Ishikawa (cell line): Measurements from ENCODE around the gene KREMEN1.

Source experiments
- CEBPB ChIP-seq: IDR thresholded peaks from 2 replicates; pipeline ENCODE4 v1.6.1; 2012
- CREB1 ChIP-seq: IDR thresholded peaks from 2 replicates; pipeline ENCODE4 v1.6.1; 2012; ENCODE audit warnings: low read depth
- EGR1 ChIP-seq: IDR thresholded peaks from 2 replicates; pipeline ENCODE4 v1.6.1; 2012
- EP300 ChIP-seq: IDR thresholded peaks from 2 replicates; pipeline ENCODE4 v1.6.1; 2012; ENCODE audit warnings: borderline replicate concordance
- FOXM1 ChIP-seq: IDR thresholded peaks from 2 replicates; pipeline ENCODE4 v1.6.1; 2012; ENCODE audit warnings: low read depth, borderline replicate concordance
- MAX ChIP-seq: IDR thresholded peaks from 2 replicates; pipeline ENCODE4 v1.6.1; 2012
- NFIC ChIP-seq: IDR thresholded peaks from 2 replicates; pipeline ENCODE4 v1.6.1; 2012
- RAD21 ChIP-seq: IDR thresholded peaks from 2 replicates; pipeline ENCODE4 v1.6.1; 2012; ENCODE audit warnings: low read depth
- REST ChIP-seq: IDR thresholded peaks from 2 replicates; pipeline ENCODE4 v1.6.1; 2012; ENCODE audit warnings: low read depth, mild to moderate bottlenecking
- TAF1 ChIP-seq: IDR thresholded peaks from 2 replicates; pipeline ENCODE4 v1.6.1; 2012; ENCODE audit warnings: low read depth, mild to moderate bottlenecking
- TCF12 ChIP-seq: IDR thresholded peaks from 2 replicates; pipeline ENCODE4 v1.6.1; 2012; ENCODE audit warnings: low read depth
- TEAD4 ChIP-seq: IDR thresholded peaks from 2 replicates; pipeline ENCODE4 v1.6.1; 2012
- USF1 ChIP-seq: IDR thresholded peaks from 2 replicates; pipeline ENCODE4 v1.6.1; 2012
- YY1 ChIP-seq: IDR thresholded peaks from 2 replicates; pipeline ENCODE4 v1.6.1; 2012; ENCODE audit warnings: low read depth
- ZBTB7A ChIP-seq: IDR thresholded peaks from 2 replicates; pipeline ENCODE4 v1.6.1; 2012; ENCODE audit warnings: low read depth

The KREMEN1 gene

GRCh38 chr22:29148036-29148435, 75.2 kb downstream of the KREMEN1 start:
- no peak for TF ChIP-seq TAF1
- no peak for TF ChIP-seq FOXM1
- no peak for TF ChIP-seq CEBPB
- no peak for TF ChIP-seq TCF12

GRCh38 chr22:29148826-29149225, 76.0 kb downstream of the KREMEN1 start:
- no peak for TF ChIP-seq TCF12
- no peak for TF ChIP-seq ZBTB7A
- no peak for TF ChIP-seq TEAD4
- TF ChIP-seq RAD21, result no peak
- TF ChIP-seq USF1, result no peak
- TF ChIP-seq FOXM1, result no peak
- no peak for TF ChIP-seq EGR1
- TF ChIP-seq NFIC, result no peak
- TF ChIP-seq TAF1, result no peak
- no peak for TF ChIP-seq CREB1
- TF ChIP-seq MAX, result no peak
- no peak for TF ChIP-seq YY1
- no peak for TF ChIP-seq CEBPB
- TF ChIP-seq REST, result no peak
- TF ChIP-seq EP300, result no peak

GRCh38 chr22:29149841-29150555, 77.2 kb downstream of the KREMEN1 start:
- TF ChIP-seq TEAD4 (no peak), FOXM1 (no peak), EP300 (no peak), USF1 (no peak), CREB1 (no peak), ZBTB7A (no peak), NFIC (no peak), YY1 (no peak), MAX (no peak), EGR1 (no peak), RAD21 (no peak), TAF1 (no peak), CEBPB (no peak)

GRCh38 chr22:29150701-29151100, 77.9 kb downstream of the KREMEN1 start:
- TF ChIP-seq FOXM1 (no peak), RAD21 (no peak), TAF1 (no peak), CREB1 (no peak), USF1 (no peak)

GRCh38 chr22:29151316-29151715, 78.5 kb downstream of the KREMEN1 start:
- TF ChIP-seq EP300 (no peak), EGR1 (no peak), TEAD4 (no peak), YY1 (no peak), FOXM1 (no peak), ZBTB7A (no peak), REST (no peak), TCF12 (no peak), CEBPB (no peak), RAD21 (no peak), CREB1 (no peak), NFIC (no peak), USF1 (no peak), MAX (no peak)
